Occipital lobe (tissue), 2 donors: ENCODE measurements around the gene SYNDIG1. TPM values are rescaled to one million over a fixed set of nuclear protein-coding genes. Genes with fewer than 3 reads are reported as not detected.

Experiments used
- DNase-seq: peaks from one replicate; lab custom pipeline; 2025; lab: John Stamatoyannopoulos, UW
- total RNA-seq: library from RNA; depleted of rRNA; stranded (reverse); fragments of >200 nt; gene quantifications from one replicate; pipeline ENCODE4 v1.2.3, GENCODE V29; 2014

Gene SYNDIG1
- total RNA-seq, 1 donor from 2014 or later: 32.6 TPM

DNA sequence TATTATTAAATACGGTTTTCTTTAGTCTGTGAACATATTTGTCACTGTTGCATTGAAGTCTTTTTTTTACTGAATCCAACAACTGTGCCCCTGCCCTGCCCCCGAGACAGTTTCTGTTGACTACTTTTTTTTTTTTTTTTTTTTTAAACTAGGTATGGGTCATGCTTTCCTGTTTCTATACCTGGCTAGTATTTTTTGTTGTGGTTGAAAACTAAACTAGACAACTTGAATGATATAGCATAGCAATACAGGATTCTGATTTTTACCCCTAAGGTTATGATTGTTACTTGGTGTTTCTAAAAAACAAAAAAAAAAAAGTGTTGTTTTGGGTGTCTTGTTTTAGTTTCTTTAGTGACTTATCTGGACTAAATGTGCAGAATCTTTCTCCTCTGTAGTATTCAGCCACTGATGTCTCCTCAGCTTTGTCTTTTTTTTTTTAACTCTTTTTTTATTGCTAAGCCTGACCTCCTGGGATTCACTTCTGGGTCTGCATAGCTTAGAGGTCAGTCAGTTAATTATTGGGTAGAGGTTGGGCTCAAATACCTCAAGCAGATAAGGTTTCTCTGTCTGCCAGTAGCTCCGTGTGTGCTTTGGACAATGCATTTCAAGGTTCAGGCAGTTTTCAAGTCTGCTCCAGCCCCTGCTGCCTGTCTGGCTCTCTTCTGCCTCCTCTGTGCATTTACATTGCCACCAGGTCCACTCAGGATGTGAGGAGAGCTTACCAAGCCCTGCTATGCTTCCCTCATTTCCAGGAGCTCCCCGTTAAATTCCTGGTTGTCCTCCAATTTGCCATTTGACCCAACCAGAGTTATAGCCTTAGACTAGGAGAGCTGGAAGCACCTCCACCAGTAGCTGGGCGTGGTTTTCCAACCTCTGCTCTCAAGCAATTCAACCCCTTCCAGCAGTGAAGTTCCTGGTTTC is 91.4 kb downstream of the SYNDIG1 start:
- no peak for DNase-seq

DNA sequence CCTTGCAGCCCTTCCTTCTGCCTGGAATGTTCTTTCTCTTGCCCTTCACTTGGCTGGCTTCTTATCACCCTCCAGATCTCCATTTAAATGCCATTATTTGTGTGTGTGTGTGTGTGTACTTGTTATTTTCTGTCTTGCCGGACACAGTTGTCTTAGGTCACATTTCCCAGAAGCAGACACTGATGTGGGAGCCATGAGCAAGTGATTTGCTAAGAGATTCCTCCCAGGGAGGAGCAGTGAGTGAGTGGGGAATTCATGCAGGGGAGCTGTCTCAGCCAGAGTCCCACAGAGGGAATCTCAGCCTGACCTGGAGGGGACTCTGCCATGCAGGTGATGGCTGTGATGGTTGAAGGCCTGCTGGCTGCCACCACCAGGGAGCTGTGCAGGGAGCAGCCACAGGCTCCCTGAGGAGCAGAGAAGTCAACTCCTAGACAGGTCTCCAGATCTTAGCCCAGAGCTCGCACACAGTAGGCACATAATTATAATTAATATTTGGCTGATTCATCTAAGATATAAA is 96.5 kb downstream of the SYNDIG1 start:
- no peak for DNase-seq

DNA sequence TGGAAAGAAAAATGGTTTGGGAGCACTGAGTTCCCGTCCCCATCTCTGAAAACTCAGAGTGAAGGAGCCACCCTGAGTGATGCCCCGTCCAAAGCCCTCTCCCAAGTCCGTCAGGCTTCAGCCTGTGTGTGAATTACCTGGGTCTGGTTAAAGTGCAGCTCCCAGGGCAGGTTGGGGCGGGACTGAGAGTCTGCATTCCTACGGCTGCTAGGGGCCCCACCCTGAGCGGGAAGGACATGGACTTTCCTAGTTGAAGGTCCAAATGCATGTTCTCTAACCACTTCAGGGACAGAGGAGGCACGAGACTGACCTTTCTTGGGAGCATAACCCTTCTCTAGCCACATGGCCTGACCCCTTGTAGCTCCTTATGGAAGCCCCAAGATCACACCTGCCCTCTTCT is 97.2 kb downstream of the SYNDIG1 start:
- DNase-seq: no peak

DNA sequence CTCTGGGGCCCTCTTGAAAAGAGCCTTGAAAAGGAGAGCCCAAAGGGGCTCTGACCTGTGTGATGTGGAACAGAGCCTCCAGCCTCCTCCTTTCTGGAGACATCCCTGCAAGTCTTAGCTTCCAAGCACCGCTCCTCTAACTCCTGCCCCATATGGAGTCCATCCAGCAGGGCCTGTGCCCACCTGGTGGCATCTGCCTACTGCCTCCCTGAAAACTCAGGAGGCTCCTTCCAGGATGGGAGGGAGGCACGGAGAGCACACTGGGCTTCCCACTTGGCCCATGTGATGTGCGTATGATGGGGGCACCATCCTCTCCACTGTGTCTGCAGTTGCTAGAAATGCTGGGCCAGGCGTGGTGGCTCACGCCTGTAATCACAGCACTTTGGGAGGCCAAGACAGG is 98.1 kb downstream of the SYNDIG1 start:
- DNase-seq: no peak

DNA sequence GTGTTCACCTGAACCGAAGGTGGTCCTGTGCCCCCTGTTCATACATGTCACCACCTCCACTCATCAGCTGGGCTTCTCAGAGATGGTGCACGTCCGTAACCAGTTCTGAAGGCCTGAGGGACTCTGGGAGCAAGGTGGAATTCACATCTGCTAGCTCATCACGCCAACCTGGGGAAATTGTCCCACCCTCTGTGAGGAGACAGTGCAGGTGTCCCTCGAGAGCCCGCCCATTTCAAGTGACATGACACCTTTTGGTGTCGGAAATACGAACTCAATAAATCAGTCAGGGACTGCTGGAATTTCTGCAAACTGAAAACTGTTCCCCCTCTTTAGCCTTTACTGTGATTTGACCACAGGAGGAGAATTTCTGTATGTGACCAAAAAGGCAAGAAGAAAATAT is 99.4 kb downstream of the SYNDIG1 start:
- DNase-seq: no peak

DNA sequence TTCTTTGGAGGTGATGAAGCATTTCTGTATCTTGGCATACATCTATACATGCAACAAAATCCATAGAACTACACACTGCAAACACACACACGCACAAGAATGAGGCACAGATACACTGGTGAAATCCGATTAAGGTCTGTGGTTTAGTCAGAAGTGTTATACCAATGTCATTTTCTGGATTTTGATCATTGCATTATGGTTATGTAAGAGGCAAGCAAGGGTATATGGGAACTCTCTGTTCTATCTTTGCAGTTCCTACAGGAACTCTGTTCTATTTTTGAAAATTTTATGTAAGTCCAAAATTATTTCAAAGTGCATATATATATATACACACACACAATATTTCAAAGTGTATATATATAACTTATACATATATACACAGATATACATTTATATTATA is 101.7 kb downstream of the SYNDIG1 start:
- no peak for DNase-seq

DNA sequence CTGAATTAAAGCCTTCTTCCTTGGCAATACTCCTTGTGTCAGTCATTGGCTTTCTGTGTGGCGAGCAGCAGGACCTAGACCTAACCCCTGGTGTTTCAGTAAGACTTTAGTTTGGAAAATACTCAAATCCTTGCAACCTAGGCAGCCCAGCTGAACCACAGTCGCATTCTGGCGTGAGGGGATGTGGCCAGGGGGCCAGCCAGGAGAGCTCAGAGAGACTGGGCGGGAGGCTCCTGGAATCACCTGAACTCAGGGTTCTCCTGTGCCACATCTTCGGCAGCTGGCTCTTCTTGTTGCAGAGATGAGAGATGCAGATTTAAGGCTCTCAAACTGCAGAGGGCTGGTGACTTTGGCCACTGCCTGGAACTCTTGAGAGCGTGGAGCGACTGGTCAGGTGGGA is 102.7 kb downstream of the SYNDIG1 start:
- no peak for DNase-seq

DNA sequence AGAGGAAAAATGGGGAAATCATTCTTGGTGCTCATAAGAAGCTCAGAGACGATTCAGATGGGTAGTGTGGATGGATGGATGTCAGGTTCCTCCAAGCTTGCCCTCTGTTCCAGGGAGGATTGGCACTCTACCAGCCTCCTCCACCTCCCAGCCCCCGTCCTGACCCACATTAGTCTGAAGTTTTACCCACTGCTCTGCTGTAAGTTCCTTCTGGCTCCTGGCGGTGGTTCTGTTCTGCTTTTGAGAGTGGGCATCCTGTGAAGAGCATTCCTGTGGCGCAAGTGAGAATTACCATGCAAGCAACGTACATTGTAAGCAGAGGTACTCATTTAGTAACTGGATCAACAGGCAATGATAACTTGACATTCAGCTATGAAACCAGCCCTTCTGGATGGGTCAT is 103.4 kb downstream of the SYNDIG1 start:
- DNase-seq: no peak

DNA sequence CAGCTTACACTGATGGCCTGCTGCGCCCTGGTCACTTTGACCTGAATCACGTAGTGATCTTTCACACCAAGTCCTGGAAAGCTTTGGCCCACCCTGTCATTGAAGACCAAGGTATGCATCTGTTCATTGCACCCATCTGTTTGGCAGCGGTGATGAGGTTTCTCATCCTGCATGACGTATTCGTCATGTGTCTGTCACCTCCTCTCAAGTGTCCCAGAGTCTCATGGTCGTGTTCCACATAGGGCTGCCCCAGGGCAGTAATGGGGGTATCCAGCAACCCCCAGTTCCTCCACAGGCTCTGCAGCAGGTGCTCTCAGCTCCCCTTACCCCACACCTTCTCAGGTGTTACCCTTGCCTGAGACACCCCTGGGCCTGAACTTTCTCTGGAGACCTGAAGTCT is 104.1 kb downstream of the SYNDIG1 start:
- no peak for DNase-seq

DNA sequence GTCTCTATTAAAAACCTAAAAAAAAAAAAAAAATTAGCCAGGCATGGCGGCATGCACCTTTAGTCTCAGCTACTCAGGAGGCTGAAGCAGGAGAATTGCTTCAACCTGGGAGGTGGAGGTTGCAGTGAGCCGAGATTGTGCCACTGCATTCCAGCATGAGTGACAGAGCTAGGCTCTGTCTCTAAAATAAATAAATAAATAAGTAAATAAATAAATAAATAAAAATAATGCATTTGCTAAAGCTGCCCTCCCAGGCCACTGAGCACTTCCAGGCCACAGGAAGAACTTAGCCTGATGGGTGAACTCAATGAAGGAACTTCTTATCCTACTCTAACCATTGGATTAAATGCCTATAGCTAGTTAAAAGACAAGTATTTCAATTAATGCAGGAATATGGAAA is 104.9 kb downstream of the SYNDIG1 start:
- no peak for DNase-seq

DNA sequence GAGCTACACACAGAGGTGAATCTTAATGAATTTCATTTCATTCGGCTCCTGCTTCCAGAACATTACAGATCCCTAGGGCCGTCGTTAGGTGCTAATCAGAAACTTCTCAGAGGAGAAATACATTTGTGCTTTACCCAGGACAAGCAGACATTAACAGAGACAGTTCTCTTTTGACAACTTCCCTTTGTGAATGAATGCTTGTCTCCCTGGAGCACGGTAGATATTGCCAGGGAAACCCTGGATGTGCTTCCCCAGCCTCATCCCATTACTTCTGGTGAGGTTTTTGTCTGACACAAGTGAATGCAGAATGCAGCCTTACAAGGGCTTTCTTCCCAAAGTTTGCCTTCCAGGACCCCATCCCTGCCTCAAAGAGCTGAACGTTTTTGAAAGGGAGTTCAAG is 105.4 kb downstream of the SYNDIG1 start:
- DNase-seq: no peak

DNA sequence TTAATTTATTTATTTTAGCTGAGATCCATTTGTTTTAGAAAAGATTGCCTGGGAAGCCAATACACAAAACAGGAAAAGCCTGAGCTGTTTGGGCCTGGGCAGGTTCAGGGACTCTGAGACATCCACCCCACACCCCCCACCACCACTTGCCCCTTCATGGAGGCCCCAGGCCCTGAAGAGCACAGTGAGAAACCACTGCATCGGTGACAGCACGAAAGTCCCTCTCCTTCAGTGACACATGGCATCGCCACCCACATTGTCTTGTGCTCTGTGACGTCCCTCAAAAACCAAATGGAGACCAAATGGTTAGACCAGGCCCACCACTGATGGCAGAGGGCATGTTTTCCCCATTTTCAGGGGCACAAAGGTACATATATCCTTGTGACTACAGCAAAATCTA is 106.4 kb downstream of the SYNDIG1 start:
- DNase-seq: no peak

DNA sequence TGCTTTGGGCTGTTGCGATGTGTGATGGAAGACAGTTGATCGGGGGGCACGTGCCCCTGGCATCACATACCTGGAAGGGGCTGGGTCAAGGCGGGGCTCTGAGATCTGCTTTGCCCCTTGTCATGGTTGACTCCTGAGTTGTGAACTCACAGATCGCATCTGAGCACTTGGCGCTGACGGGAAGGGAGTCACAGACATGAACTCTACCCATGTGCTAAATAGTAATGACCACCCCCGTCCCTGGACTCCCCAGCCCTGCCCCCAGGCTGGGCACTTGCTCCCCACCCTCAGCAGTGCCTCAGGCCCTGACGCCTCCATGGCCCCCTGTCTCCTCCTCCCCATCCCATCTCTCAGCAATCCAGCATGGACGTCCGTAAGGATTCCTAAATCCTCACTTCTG is 107.0 kb downstream of the SYNDIG1 start:
- DNase-seq: no peak

DNA sequence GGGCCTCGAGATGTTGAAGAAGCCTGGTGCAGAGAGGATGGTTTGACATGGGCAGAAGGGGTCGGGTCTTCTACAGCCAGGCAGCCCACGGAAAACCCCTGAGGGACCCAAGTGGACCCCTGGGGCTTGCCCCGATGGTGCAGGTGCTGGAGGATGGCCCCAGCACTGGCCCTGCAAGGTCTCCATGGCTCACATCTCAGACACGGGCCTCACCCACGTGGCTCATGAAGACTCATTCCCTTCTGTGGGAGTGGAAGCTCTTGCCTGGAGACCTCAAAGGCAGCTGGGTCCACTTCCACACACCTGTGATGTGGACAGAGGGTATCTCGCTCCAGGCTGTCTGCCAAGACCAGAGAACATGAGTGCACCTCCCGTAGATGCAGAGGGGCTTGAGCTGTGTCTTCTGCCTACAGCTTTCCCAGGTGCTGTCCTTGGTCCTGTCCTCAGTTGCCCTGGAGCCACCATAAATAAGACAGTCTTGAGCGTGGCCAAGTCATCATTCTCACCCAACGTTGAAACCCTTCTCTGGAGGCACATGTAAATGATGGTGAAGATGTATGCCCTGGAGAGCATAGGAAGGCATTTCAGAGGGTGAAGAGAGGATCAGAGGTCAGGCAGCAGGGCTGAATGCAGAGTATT is 108.0 kb downstream of the SYNDIG1 start:
- DNase-seq: no peak

DNA sequence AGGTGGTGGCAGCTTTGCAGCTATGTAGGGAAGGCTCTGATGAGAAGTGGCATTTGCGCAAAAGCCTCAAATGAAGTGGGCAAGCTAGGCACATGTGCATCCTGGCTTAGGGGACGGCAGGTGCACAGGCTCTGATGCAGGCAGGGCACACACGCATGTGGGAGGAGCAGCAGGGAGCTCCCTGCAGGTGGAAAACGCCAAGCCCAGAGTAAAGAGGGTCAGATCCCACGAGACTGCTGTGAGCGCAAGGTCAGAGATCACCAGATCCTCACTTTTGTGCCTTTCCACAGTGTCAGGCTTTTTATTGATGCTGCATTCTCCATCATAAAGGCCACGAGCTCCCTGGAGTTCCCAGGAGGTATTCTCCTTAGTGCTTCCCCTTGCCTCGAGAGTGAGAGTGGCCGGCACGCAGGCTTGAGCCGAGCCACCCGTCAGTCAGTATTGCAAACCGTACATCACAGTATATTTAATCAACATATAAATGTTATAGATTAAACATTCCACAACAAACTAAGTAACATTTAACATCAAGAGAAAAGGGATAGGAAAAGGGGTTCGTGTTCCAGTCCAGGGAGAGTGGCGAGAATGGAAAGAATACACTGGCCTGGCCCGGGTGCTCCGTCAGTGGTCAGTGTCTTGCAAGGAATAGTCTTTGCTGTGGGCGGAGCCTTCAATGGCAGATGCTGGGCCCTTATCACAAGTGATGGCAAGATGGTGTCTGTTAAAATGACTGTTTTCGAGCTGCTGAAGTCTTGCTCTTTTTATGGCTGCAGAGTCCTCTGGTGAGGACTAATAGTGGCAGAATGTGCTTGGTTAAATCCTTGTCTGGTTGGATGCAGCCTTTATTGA is 109.4 kb downstream of the SYNDIG1 start:
- no peak for DNase-seq

DNA sequence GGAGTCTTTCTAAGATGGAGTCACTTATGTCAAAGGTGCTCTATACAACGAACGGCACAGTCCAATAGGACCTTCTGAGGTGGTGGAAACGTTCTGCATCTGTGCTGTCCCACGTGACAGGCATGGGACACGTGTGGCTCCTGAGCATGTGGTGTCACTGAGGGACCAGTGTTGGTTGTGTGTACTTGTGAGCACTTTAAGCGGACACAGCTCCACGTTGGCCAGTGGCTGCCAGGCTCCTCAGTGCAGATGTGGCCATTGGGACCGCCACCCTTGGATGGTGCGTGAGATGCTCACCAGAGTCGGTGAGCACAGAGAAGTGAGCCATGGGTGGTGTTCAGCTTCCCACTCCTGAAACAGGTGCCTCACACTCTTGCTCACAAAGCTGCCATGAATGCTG is 110.0 kb downstream of the SYNDIG1 start:
- no peak for DNase-seq

DNA sequence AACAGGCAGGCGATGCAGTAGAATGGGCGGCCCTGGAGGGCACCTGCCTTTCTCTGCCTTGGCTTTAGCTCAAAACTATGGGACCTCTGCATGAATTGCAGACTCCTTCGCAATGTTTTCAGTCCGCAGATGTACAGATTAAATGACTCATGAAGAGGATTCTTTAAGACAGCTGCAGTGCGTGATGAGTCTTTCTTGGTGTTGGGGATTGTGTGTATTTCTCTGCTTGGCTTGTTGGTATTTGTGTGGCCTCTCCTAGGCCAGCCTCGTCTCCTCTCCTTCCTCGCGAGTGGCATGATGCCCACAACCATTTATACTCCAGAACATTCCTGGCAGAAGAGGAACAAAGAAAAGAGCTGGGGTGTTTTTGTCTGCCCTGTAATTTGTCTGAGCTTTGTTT is 110.6 kb downstream of the SYNDIG1 start:
- DNase-seq: no peak

DNA sequence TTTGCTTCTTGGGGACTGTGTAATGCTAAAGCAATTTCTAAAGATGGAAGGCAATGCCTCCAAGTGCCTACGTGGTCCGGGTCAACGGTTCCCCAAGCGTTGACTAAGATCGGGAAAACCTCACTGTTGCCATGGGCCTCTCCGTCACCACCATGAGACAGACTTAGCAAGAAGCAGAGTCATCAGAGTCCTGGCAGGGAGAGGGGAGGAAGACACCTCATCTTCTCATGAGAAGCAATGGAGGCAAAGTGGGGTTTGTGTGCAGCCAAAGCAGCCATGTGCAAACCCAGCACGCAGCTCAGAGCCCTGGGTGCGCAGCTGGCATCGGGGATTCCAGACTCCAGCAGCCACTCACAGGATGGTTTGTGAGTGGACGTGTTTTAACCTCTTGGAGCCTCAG is 111.4 kb downstream of the SYNDIG1 start:
- no peak for DNase-seq

DNA sequence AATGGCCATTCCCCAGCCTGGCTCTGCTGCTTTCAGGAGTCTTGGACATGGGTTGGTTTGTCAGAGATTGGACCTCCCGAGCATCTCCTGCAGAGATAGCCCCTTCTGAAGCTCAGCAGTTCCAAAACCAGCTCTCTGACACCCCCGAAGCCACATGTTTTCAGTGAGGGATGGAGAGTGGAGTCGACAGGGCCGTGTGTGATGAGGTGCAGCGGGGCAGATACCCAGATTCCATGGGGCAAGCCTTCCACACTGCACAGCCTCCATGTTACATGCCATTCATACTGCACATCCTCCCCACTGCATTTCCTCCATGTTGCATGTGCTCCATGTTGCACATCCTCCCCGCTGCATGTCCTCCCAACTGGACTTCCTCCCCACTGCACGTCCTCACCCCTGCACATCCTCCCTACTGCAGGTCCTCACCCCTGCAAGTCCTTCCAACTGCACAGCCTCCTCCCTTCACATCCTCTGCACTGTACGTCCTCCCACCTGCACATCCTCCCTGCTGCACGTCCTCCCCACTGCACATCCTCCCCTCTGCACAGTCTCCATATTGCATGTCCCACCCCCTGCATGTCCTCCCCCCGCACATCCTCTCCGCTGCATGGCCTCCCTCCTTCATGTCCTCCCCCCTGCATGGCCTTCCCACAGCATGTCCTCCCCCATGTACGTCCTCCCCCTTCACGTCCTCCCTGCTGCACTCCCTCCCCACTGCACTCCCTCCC is 112.2 kb downstream of the SYNDIG1 start:
- no peak for DNase-seq

DNA sequence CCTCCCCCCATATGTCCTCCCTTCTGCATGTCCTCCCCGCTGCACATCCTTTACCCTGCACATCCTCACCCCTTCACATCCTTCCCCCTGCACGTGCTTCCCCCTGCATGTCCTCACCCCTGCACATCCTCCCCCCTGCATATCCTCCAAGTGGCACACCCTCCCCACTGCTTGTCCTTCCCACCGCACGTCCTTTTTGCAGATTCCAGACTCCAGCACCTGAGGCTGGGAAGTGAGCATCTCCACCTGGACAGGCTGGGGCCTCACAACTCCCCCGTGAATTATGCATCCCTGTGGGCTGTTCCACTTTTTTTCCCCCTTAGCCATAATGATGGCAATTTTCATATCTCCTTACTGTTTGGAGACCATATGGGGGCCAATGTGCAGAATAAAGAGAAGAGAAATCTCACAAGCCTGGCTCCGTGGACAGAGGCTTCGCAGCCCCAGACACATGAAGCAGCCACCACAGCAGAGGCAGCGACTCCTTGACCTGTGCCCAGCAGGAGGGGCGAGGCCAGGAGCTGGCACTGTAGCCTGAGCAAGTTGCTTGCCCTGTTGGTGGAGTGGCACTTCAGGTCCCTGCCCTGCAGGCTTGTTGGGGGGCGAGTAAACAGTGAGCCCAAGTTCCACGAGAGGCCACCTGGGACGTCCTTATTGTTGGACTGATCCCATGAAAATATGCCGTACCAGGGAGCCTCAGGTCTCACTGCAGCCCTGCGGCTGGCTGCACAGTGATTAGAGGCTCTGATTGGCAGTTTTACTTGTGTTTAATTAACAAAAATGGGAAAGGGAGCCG is 113.1 kb downstream of the SYNDIG1 start:
- no peak for DNase-seq
